GM19463 (cell line): Measurements from ENCODE around the gene USP31.

Source experiments
- ATAC-seq: cut with Tn5 transposase; IDR thresholded peaks from one replicate; pipeline ENCODE4 v1.9.1; 2021; ENCODE audit warnings: mild to moderate bottlenecking, moderate library complexity; ENCODE audit not compliant: unreplicated experiment

The USP31 gene

GRCh38 chr16:23132775-23133463, 16.3 kb downstream of the USP31 start:
- no peak for ATAC-seq

DNA sequence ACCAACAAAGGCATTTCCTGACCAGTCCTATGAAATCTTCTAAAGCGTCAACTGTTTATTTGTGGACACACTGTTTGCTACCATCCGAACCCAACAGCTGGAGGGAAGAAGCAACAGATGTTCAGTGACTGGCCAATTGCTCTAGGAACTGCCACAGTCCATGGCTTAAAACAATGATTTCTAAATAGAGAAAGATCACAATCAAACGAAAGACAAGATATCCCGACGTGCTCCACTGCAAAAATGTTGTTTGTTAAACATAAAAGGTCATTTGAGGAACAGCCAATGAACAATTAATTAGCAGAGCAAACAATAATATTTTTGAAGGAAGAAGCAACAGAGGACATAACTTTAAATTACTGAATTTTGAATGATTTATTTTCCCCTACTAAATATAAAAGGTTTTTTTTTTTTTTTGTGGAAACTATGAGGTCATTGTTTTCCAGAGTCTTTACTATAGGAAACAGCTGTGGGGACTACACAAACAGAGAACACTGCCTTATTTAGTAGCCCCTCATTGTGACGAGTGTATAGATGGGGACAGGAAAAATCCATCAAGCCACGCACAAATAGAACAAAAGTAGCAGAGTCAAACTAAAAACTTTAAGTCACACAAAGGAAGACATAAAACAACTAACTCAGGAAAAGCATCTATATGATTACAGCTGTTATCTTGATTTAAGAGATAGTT, 17.2 kb downstream of the USP31 start:
- no peak for ATAC-seq

- ATAC-seq: no peak
Measured at GRCh38 chr16:23131436-23131835, 17.8 kb downstream of the USP31 start.

DNA sequence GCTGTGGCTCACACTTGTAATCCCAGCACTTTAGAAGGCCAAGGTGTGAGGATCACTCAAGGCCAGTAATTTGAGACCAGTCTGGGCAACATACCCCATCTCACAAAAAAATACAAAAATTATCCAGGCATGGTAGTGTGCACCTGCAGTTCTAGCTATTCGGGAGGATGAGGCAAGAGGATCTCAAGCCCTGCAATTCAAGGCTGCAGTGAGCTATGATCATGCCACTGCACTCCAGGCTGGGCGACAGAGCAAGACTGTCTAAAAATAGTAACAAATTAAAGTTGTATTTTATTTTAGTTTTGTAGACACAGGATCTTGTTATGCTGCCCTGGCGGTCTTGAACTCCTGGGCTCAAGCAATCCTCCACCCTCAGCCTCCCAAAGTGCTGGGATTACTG, 18.2 kb downstream of the USP31 start:
- ATAC-seq: no peak

- ATAC-seq: no peak
Measured at GRCh38 chr16:23129686-23130085, 19.6 kb downstream of the USP31 start.

- no peak for ATAC-seq
Measured at GRCh38 chr16:23128056-23128455, 21.2 kb downstream of the USP31 start.

GRCh38 chr16:23125277-23125676, 24.0 kb downstream of the USP31 start:
- ATAC-seq: no peak

GRCh38 chr16:23124315-23124714, 24.9 kb downstream of the USP31 start:
- no peak for ATAC-seq

DNA sequence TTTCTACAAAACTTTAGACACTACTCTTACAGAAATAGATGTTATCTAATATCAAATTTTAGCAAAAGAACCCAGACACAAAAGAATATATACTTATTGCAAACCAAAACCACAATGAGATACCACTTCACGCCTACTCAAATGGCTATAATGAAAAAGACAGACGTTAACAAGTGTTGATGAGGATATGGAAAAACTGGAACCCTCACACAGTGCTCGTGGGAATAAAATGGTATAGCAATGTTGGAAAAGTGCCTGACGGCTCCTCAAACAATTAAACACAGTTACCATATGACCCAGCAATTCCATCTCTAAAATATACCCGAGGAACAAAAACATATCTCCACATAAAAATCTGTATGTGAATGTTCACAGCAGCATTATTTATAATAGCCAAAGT, 27.1 kb downstream of the USP31 start:
- no peak for ATAC-seq

- no peak for ATAC-seq
Measured at GRCh38 chr16:23121024-23121423, 28.2 kb downstream of the USP31 start.

DNA sequence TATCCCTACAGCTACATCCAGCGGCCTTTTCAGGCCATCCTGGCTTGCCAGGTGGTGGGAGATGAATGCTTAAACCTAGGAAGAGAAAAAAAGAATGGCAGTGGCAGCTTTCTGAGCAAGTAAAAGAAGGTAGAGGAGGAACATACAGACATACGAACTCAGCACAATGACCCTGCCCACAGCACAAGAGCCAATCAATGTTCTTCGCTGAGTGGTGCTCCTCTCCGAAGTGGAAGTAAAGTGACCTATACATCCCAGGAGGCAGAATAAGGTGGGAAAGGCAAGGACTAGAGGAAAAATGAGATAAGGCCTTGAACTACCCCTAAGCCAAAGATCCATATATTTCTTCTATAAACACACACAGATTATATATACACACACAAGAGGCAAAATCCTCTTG, 28.7 kb downstream of the USP31 start:
- no peak for ATAC-seq

GRCh38 chr16:23119570-23119969, 29.7 kb downstream of the USP31 start:
- no peak for ATAC-seq

- ATAC-seq: no peak
Measured at GRCh38 chr16:23114131-23114904, 34.9 kb downstream of the USP31 start.

GRCh38 chr16:23113185-23113584, 36.1 kb downstream of the USP31 start:
- ATAC-seq: no peak

DNA sequence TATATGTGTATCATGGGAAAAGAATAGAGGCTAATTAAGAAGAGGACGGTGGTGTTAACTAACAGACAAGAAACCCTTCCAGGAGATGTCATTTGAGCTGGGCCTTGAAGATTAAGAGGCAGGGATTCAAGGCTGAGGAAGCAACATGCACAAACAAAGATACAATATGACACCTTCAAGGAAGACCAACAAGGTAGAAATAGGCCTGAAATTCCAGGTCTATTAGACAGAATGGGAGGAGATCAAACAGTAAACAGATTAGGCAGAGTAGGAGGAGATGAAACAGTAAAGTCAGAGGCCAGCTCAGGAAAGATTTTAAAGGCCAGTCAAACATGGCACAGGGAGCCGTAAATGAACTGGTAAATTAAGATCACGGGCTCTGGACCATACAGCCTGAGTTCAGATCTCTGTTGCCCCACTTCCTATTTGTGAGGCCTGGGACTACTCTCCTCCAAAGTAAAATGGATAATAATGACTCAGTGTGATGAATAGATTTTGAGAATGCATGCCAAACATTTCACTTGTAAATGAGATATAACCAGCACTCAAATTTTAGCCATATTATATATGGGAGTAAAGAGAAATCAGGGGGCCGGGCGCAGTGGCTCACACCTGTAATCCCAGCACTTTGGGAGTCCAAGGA, 38.9 kb downstream of the USP31 start:
- ATAC-seq: no peak

DNA sequence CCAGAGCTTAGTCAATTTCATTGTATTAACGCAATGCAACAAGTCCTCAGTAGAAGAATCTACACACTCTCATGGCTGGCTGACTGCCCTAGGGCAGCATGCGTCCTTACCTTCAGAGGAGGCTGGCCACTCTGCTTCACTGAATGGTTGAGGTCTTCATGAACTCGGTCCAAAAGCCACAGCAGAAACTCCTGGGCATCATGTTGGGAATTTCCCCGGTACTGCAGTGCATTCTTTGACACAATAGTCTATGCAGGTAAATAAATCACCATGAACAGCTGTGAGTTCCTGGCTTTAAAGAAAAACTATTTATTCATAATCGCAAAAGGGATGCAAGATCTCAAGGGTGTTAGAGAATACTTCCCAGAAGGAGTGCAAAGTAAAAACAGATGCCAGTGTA, 41.3 kb downstream of the USP31 start:
- no peak for ATAC-seq

DNA sequence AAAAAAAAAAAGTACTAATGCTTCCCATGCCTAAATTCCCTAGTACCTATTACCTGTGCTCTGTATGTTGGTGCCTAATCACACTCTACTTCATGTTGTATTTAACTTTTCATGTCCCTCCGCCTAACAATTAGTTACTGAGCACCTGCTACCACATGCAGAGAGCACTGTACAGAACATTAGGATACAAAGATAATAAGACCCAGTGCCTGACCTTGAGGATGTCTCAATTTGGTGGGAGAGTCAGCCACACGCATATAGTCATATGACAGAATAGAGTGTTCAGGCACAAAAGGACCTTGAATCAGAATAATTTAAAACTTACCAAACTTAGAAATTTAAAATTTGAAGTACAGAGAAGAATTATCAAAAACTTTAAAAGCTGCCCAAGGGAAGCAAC, 42.1 kb downstream of the USP31 start:
- no peak for ATAC-seq

DNA sequence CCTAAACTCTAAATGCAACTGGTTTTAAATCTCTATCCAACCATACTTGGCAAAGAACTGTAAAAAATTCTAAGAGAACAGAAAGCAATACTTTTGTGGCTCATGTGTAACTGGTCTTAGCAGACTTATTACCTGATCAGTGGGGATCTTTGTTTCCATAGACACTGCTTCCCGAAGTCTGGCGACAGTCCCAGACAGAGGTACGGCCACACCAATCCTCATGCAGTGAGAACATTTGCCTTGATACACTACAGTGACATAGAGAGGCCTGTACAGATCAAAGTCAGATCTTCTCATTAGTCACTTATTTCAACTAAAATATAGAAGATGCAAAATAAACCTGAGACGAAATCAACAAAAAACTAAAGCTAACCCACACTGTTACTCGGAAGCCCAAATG, 43.9 kb downstream of the USP31 start:
- ATAC-seq: no peak

GRCh38 chr16:23104032-23104955, 45.0 kb downstream of the USP31 start:
- no peak for ATAC-seq

- ATAC-seq: no peak
Measured at GRCh38 chr16:23103603-23104002, 45.6 kb downstream of the USP31 start.
